GM12878 (cell line): ENCODE measurements around the gene DLK2. TPM values are rescaled to one million over a fixed set of nuclear protein-coding genes. Genes with fewer than 3 reads are reported as not detected.

Experiments
- ATAC-seq: fragments of 200-7000 bp; cut with Tn5 transposase; 3 replicates; pipeline ENCODE4 v1.9.1; 2020; ENCODE audit warnings: mild to moderate bottlenecking, moderate library complexity
- BruUV-seq: library from RNA; stranded (reverse); fragments of 400-500 nt; replicated peaks from 2 replicates; lab custom pipeline; 2021; lab: Mats Ljungman, UMichigan
- CTCF ChIA-PET: fragments of 300-600 bp; sonication (Branson Sonifier 250); formaldehyde crosslinking; extraction: SDS; loops from one replicate; lab custom pipeline; 2021; ENCODE audit warnings: inconsistent platforms; lab: Yijun Ruan, JAX
- POLR2A ChIA-PET: fragments of 350-600 bp; formaldehyde crosslinking; extraction: SDS; loops from one replicate; lab custom pipeline; 2021; ENCODE audit warnings: inconsistent platforms; lab: Charles Lee
- RAD21 ChIA-PET: fragments of 300-600 bp; sonication (Branson Sonifier 250); formaldehyde crosslinking; loops from one replicate; lab custom pipeline; 2023; ENCODE audit warnings: antibody characterized with exemption; ENCODE audit not compliant: unreplicated experiment; lab: Charles Lee
- SMC1A ChIA-PET: fragments of 300-600 bp; sonication (Branson Sonifier 250); formaldehyde crosslinking; loops from one replicate; lab custom pipeline; 2023; ENCODE audit not compliant: unreplicated experiment, uncharacterized antibody; lab: Charles Lee
- DNase-seq: peaks from one replicate; pipeline ENCODE4 v3.0.0-alpha.2; 2011; ENCODE audit warnings: low read depth, low spot score
- FAIRE-seq: peaks from 3 replicates; lab custom pipeline; 2011; peaks lifted over from hg19 to GRCh38; lab: Jason Lieb, UNC
- H2AFZ ChIP-seq: 2 replicates; pipeline ENCODE4 v1.6.0; 2011; ENCODE audit warnings: low read depth, low read length, control low read depth; ENCODE audit not compliant: control insufficient read depth
- H3K27ac ChIP-seq: 2 replicates; pipeline ENCODE4 v1.5.1; 2011; ENCODE audit warnings: control low read depth; ENCODE audit not compliant: control insufficient read depth, insufficient read depth
- H3K27me3 ChIP-seq, 2 experiments: replicated peaks in 1 of 2; 2 replicates each; pipeline versions ENCODE4 v1.6.0 to v1.6.1; 2011; ENCODE audit warnings: low read length in 1 of 2; ENCODE audit not compliant: control insufficient read depth in 2 of 2, insufficient read depth in 2 of 2
- H3K36me3 ChIP-seq, 2 experiments: 2 replicates each; pipeline ENCODE4 v1.5.1; 2011; ENCODE audit warnings: low read length in 1 of 2; ENCODE audit not compliant: control insufficient read depth in 2 of 2, insufficient read depth in 2 of 2
- H3K4me1 ChIP-seq: 2 replicates; pipeline ENCODE4 v1.6.1; 2011; ENCODE audit warnings: mild to moderate bottlenecking, low read length, moderate library complexity, mixed read lengths; ENCODE audit not compliant: control insufficient read depth, insufficient read depth
- H3K4me2 ChIP-seq: 2 replicates; pipeline ENCODE4 v1.6.0; 2011; ENCODE audit warnings: control low read depth; ENCODE audit not compliant: control insufficient read depth, insufficient read depth
- H3K4me3 ChIP-seq: fragments of 200-600 bp; sonication (generic); 2 replicates; pipeline ENCODE4 v1.5.1; 2016
- H3K79me2 ChIP-seq: 2 replicates; pipeline ENCODE4 v1.6.0; 2011; ENCODE audit warnings: low read length; ENCODE audit not compliant: control insufficient read depth, insufficient read depth
- H3K9ac ChIP-seq: 2 replicates; pipeline ENCODE4 v1.8.0; 2011; ENCODE audit warnings: low read length, control low read depth, mixed read lengths; ENCODE audit not compliant: control insufficient read depth, insufficient read depth
- H3K9me3 ChIP-seq: replicated peaks from 3 replicates; pipeline ENCODE4 v1.5.1; 2011; ENCODE audit warnings: mild to moderate bottlenecking, low read length; ENCODE audit not compliant: control insufficient read depth, insufficient read depth
- H4K20me1 ChIP-seq: 2 replicates; pipeline ENCODE4 v1.6.0; 2011; ENCODE audit not compliant: control insufficient read depth, insufficient read depth
- FOXK2 ChIP-seq: fragments of 450-650 bp; IDR thresholded peaks from 2 replicates; pipeline ENCODE4 v1.6.1; 2017; ENCODE audit warnings: mild to moderate bottlenecking, moderate library complexity
- FOXM1 ChIP-seq: IDR thresholded peaks from 2 replicates; pipeline ENCODE4 v1.6.1; 2012; ENCODE audit warnings: low read depth, mild to moderate bottlenecking, inconsistent platforms, low read length, moderate library complexity
- HDAC2 ChIP-seq: fragments of 200-600 bp; sonication (generic); IDR thresholded peaks from 2 replicates; pipeline ENCODE4 v1.6.1; 2017
- KAT2A ChIP-seq: conservative IDR thresholded peaks from 2 replicates; pipeline ENCODE4 v1.6.1; 2011; ENCODE audit warnings: low read depth, low read length; ENCODE audit not compliant: control insufficient read depth
- KDM1A ChIP-seq: fragments of 200-600 bp; sonication (generic); IDR thresholded peaks from 2 replicates; pipeline ENCODE4 v1.6.1; 2016; ENCODE audit warnings: borderline replicate concordance
- KLF5 ChIP-seq: fragments of 450-650 bp; IDR thresholded peaks from 2 replicates; pipeline ENCODE4 v1.6.1; 2014; ENCODE audit warnings: mild to moderate bottlenecking; ENCODE audit not compliant: partially characterized antibody
- MYB ChIP-seq: fragments of 150-350 bp; IDR thresholded peaks from 2 replicates; pipeline ENCODE4 v1.6.1; 2014; ENCODE audit warnings: mild to moderate bottlenecking, low read depth, low read length, borderline replicate concordance
- PML ChIP-seq: IDR thresholded peaks from 2 replicates; pipeline ENCODE4 v1.6.1; 2012; ENCODE audit warnings: low read length, inconsistent platforms
- POLR2A ChIP-seq: IDR thresholded peaks from 2 replicates; pipeline ENCODE4 v1.6.1; 2011; ENCODE audit warnings: low read depth, mild to moderate bottlenecking, low read length
- SIN3A ChIP-seq: IDR thresholded peaks from 2 replicates; pipeline ENCODE4 v1.6.1; 2012; ENCODE audit warnings: low read depth, low read length, improper control_type of control experiment
- SPI1 ChIP-seq: IDR thresholded peaks from 2 replicates; pipeline ENCODE4 v1.6.1; 2011; ENCODE audit warnings: low read depth, mild to moderate bottlenecking, low read length, moderate library complexity, borderline replicate concordance; ENCODE audit not compliant: insufficient read depth
- TARDBP ChIP-seq: IDR thresholded peaks from 2 replicates; pipeline ENCODE4 v1.6.1; 2016; ENCODE audit warnings: borderline replicate concordance
- WRNIP1 ChIP-seq: IDR thresholded peaks from 2 replicates; pipeline ENCODE4 v1.6.1; 2011; ENCODE audit warnings: low read depth, low read length, improper control_type of control experiment, borderline replicate concordance
- ZNF384 ChIP-seq: IDR thresholded peaks from 2 replicates; pipeline ENCODE4 v1.6.1; 2012; ENCODE audit warnings: low read depth, mild to moderate bottlenecking, low read length, improper control_type of control experiment, borderline replicate concordance
- WGBS: methylation state at CpG from one replicate; pipeline ENCODE4 v1.1.6; 2016; ENCODE audit warnings: low lambda C conversion rate; ENCODE audit not compliant: insufficient replicate concordance, insufficient coverage; ENCODE audit errors: missing lambda C conversion rate; 5-methylcytosine and 5-hydroxymethylcytosine counted together
- in situ Hi-C: fragments of 300-500 bp; cut with MboI; formaldehyde crosslinking; loops from 9 replicates; pipeline ENCODE4 v1.14.3; 2018; ENCODE audit warnings: mixed read lengths
- intact Hi-C: fragments of 100-400 bp; cut with micrococcal nuclease; formaldehyde crosslinking; loops from one replicate; pipeline ENCODE4 v1.14.2; 2022; ENCODE audit not compliant: unreplicated experiment
- polyA plus RNA-seq, 11 experiments: library from polyadenylated mRNA; depleted of rRNA in 4 of 11; unstranded in 6 of 11; stranded (reverse) in 5 of 11; fragments of >200 nt; fragmentation: Nextera tagmentation in 4 of 11; fragmentation: Illumina TruSeq in 1 of 11; extraction: Ambion mirVana in 4 of 11; extraction: Trizol in 1 of 11; gene quantifications; 1 replicate in 1 of 11; 2 replicates in 10 of 11; pipeline versions ENCODE4 v1.2.1 to v1.2.3, GENCODE V29; 2011 to 2016; ENCODE audit warnings: inconsistent platforms in 2 of 11, missing spikeins in 2 of 11, low read depth in 1 of 11
- total RNA-seq, 4 experiments: library from RNA; depleted of rRNA in 3 of 4; stranded (reverse); fragments of >200 nt in 3 of 4; fragmentation: Illumina TruSeq in 1 of 4; extraction: Trizol in 1 of 4; gene quantifications; 2 replicates each; pipeline versions ENCODE4 v1.2.1 to v1.2.3, GENCODE V29; 2013 to 2021
- TF ChIP-seq, protein P1 (sequence below): fragments of 450-650 bp; conservative IDR thresholded peaks from 2 replicates; pipeline ENCODE4 v1.6.1; 2017; ENCODE audit warnings: mild to moderate bottlenecking, moderate library complexity
- TF ChIP-seq, protein P2 (sequence below): fragments of 450-650 bp; IDR thresholded peaks from 2 replicates; pipeline ENCODE4 v1.6.1; 2018; ENCODE audit warnings: borderline replicate concordance, mild to moderate bottlenecking; ENCODE audit not compliant: partially characterized antibody
- TF ChIP-seq, protein P3 (sequence below): IDR thresholded peaks from 2 replicates; pipeline ENCODE4 v1.6.1; 2012; ENCODE audit warnings: low read depth, low read length, improper control_type of control experiment

Gene DLK2
- total and polyA plus RNA-seq, 10 of the 15 experiments (the other 5 are each of a cell fraction or from before 2014, with no cell fraction given): 0.03 to 0.55 (median 0.38) TPM; not detected in 4

DNA sequence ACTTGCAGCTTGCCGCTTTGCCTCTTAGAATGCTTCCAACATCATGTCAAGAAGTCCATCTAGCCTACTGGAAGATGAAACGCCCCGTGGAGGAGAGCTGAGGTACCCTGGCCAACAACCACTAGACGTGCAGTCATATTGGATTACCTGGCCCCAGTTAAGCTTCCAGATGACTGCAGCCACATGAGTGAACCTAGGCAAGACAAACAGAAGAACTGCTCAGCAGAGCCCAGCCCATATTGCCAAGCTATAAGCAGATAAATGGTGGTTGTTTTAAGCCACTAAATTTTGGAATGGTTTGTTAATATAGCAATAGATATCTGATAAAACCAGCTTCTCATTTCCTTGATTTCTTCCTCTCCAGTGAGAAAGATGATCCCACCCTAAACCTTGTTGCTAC is 4.7 kb upstream of the DLK2 start:
- intact Hi-C loops: no loop called here
- CTCF ChIA-PET: interaction anchor here (1.0 to 2.2 kb wide), 3 partner anchors 12 to 196 kb away, joined by 4 to 12 read pairs (median 5); no protein-coding TSS in a partner anchor

More for the DNA sequence above, 4.7 kb upstream of the DLK2 start:
- Histone ChIP-seq H3K27me3 (peaks cover 2 to 3% of the 10 kb centered on the region in 2 experiments; a peak in 3 of 4 replicates), H2AFZ (no peak overlapping the region), H3K27ac (no peak overlapping the region), H3K79me2 (no peaks in the 10 kb centered on the region), H3K9me3 (no peaks in the 10 kb centered on the region), H4K20me1 (no peaks in the 10 kb centered on the region), H3K9ac (no peak overlapping the region), H3K4me1 (peaks cover 6% of the 10 kb centered on the region), H3K36me3 (no peaks in the 10 kb centered on the region), H3K4me2 (no peak overlapping the region), H3K4me3 (no peak overlapping the region)
- RAD21 ChIA-PET: no interaction called here
- SMC1A ChIA-PET: interaction anchor here (0.8 to 1.4 kb wide), 6 partner anchors 11 to 281 kb away, joined by 3 to 4 read pairs (median 3); partner anchors contain the start of gene TJAP1
- WGBS: 20% methylated on average over 4 of the region's 4 CpGs
- DNase-seq (no peak), ATAC-seq (no peak), FAIRE-seq (no peak)
- POLR2A ChIA-PET: interaction anchor here (1.2 kb wide), 1 partner anchor 17 kb away, joined by 3 read pairs; the partner anchor contains the start of gene TJAP1
- TF ChIP-seq, protein P1, sequence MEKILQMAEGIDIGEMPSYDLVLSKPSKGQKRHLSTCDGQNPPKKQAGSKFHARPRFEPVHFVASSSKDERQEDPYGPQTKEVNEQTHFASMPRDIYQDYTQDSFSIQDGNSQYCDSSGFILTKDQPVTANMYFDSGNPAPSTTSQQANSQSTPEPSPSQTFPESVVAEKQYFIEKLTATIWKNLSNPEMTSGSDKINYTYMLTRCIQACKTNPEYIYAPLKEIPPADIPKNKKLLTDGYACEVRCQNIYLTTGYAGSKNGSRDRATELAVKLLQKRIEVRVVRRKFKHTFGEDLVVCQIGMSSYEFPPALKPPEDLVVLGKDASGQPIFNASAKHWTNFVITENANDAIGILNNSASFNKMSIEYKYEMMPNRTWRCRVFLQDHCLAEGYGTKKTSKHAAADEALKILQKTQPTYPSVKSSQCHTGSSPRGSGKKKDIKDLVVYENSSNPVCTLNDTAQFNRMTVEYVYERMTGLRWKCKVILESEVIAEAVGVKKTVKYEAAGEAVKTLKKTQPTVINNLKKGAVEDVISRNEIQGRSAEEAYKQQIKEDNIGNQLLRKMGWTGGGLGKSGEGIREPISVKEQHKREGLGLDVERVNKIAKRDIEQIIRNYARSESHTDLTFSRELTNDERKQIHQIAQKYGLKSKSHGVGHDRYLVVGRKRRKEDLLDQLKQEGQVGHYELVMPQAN: no peak
- TF ChIP-seq TARDBP: no peak
- TF ChIP-seq ZNF384: no peak
- TF ChIP-seq SIN3A: no peak
- TF ChIP-seq MYB: no peak
- no peak for TF ChIP-seq HDAC2
- TF ChIP-seq, protein P2, sequence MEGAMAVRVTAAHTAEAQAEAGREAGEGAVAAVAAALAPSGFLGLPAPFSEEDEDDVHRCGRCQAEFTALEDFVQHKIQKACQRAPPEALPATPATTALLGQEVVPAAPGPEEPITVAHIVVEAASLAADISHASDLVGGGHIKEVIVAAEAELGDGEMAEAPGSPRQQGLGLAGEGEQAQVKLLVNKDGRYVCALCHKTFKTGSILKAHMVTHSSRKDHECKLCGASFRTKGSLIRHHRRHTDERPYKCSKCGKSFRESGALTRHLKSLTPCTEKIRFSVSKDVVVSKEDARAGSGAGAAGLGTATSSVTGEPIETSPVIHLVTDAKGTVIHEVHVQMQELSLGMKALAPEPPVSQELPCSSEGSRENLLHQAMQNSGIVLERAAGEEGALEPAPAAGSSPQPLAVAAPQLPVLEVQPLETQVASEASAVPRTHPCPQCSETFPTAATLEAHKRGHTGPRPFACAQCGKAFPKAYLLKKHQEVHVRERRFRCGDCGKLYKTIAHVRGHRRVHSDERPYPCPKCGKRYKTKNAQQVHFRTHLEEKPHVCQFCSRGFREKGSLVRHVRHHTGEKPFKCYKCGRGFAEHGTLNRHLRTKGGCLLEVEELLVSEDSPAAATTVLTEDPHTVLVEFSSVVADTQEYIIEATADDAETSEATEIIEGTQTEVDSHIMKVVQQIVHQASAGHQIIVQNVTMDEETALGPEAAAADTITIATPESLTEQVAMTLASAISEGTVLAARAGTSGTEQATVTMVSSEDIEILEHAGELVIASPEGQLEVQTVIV: no peak
- TF ChIP-seq, protein P3, sequence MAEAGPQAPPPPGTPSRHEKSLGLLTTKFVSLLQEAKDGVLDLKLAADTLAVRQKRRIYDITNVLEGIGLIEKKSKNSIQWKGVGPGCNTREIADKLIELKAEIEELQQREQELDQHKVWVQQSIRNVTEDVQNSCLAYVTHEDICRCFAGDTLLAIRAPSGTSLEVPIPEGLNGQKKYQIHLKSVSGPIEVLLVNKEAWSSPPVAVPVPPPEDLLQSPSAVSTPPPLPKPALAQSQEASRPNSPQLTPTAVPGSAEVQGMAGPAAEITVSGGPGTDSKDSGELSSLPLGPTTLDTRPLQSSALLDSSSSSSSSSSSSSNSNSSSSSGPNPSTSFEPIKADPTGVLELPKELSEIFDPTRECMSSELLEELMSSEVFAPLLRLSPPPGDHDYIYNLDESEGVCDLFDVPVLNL: no peak
- TF ChIP-seq PML: no peak
- TF ChIP-seq FOXK2: no peak
- TF ChIP-seq SPI1: no peak
- TF ChIP-seq FOXM1: no peak
- no peak for TF ChIP-seq POLR2A
- TF ChIP-seq KAT2A: no peak
- TF ChIP-seq KDM1A: no peak
- no peak for TF ChIP-seq WRNIP1
- no peak for TF ChIP-seq KLF5
- BruUV-seq: no TSS peak
- in situ Hi-C loops: no loop called here
